Endothelial cell of umbilical vein (primary cell): ENCODE measurements around the gene GALK1.

Source experiments
- CTCF ChIP-seq, 2 donors: IDR thresholded peaks; 1 replicate in 1 of 2; 2 replicates in 1 of 2; pipeline ENCODE4 v1.5.1; 2011; ENCODE audit warnings: low read length in 2 of 2, mild to moderate bottlenecking in 2 of 2, moderate library complexity in 2 of 2, control low read depth in 1 of 2, inconsistent platforms in 1 of 2, low read depth in 1 of 2; ENCODE audit not compliant: insufficient read depth in 1 of 2; ENCODE audit errors: extremely low read depth in 1 of 2
- EZH2 ChIP-seq: IDR thresholded peaks from 2 replicates; pipeline ENCODE4 v1.6.1; 2012; ENCODE audit warnings: borderline replicate concordance, low read depth, mild to moderate bottlenecking, moderate library complexity, low read length, inconsistent platforms; ENCODE audit not compliant: severe bottlenecking
- MYC ChIP-seq: IDR thresholded peaks from one replicate; pipeline ENCODE4 v1.6.1; 2011; ENCODE audit warnings: mild to moderate bottlenecking, low read depth, low read length
- POLR2A ChIP-seq: IDR thresholded peaks from 2 replicates; pipeline ENCODE4 v1.6.1; 2012; ENCODE audit warnings: low read depth, mild to moderate bottlenecking, control low read depth, low read length
- POLR2AphosphoS5 ChIP-seq: IDR thresholded peaks from 2 replicates; pipeline ENCODE4 v1.6.1; 2012; ENCODE audit warnings: low read depth, mild to moderate bottlenecking, control low read depth, low read length, moderate library complexity; ENCODE audit not compliant: insufficient read depth

- no peak for TF ChIP-seq EZH2
- no peak for TF ChIP-seq POLR2AphosphoS5
- TF ChIP-seq CTCF (IDR thresholded peaks at IDR 0.05; ENCODE audit: extremely low read depth in 1 of 2, insufficient read depth in 1 of 2, low read depth in 1 of 2, low read length in 2 of 2): no peak
- TF ChIP-seq MYC: no peak
- TF ChIP-seq POLR2A: no peak
These were observed 6.6 kb upstream of the GALK1 start for GRCh38 chr17:75771334-75772281.
